WI38 (cell line): ENCODE measurements around the gene USP2.

ENCODE experiments used
- H3K4me3 ChIP-seq: 2 replicates; pipeline ENCODE4 v1.5.1; 2011; ENCODE audit warnings: low read depth, mild to moderate bottlenecking, control low read depth, low read length
- TF ChIP-seq, protein P1 (sequence below): IDR thresholded peaks from 2 replicates; pipeline ENCODE4 v1.5.1; 2012; ENCODE audit warnings: low read depth, mild to moderate bottlenecking, control low read depth, low read length

USP2 gene

DNA sequence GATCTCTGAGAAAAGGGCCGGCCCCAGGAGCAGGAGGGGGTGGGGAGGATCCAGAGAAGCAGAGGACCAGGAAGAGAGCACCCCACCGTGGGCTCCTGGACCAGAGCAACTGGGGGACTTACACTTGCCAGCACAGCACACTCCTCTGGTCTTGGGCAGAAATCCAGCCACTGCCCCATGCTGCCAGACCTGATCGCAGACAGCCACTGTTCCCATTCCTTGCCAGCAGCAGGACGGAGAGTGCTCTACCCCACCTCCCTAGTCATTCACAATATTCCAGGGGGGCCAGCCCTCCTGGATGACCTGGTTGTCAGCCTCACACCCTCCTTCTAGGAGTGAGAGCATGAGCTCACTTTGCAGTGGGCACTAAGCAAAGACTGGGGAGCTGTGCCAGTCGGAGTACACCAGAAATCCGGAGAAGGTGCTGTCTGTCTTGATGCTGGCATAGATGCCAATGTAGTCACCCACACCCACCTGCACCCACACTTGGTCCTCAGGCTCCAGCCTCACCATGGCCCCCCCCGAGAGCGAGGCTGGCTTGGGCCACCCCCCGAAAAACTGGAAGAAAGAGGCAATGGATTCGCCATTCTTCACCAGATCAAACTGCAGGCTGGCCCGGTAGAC lies 42.4 kb downstream of the USP2 start:
- peak overlapping the region; percentile 64 for H3K4me3 ChIP-seq
- TF ChIP-seq, protein P1, sequence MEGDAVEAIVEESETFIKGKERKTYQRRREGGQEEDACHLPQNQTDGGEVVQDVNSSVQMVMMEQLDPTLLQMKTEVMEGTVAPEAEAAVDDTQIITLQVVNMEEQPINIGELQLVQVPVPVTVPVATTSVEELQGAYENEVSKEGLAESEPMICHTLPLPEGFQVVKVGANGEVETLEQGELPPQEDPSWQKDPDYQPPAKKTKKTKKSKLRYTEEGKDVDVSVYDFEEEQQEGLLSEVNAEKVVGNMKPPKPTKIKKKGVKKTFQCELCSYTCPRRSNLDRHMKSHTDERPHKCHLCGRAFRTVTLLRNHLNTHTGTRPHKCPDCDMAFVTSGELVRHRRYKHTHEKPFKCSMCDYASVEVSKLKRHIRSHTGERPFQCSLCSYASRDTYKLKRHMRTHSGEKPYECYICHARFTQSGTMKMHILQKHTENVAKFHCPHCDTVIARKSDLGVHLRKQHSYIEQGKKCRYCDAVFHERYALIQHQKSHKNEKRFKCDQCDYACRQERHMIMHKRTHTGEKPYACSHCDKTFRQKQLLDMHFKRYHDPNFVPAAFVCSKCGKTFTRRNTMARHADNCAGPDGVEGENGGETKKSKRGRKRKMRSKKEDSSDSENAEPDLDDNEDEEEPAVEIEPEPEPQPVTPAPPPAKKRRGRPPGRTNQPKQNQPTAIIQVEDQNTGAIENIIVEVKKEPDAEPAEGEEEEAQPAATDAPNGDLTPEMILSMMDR: no peak

DNA sequence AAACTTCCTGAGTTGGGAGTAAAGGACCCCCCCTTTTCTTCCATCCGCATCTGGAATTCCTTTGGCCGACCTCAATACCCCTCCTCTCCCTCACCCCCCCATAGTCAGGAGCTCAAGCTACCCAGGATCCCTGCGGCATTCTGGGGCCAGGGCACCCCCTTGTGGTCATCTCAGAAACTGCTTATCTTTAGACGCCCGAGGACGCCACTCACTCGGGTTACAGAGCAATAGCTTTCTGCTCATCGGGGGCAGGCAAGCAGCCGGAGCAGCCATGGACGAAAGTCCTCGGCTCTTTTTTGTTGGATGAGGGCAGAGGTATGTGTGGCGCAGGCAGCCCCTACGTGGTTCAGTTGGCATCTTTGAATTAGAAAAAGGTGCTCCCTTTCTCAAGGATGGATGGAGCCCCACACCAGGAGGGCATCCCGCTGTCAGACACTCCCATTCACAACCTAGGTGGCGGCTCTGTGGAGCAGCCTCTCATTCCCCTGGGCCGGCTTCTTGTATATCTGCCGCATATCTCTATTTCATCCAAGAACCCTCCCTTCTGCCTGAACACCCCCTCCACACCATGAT lies 43.1 kb downstream of the USP2 start:
- H3K4me3 ChIP-seq: peak overlapping the region; percentile 64
- TF ChIP-seq, protein P1: peak; percentile 79

- H3K4me3 ChIP-seq: peak overlapping the region; percentile 64
- TF ChIP-seq, protein P1: no peak
These were observed 43.7 kb downstream of the USP2 start for GRCh38 chr11:119337581-119338317.

- TF ChIP-seq, protein P1: no peak
- H3K4me3 ChIP-seq: peak overlapping the region; percentile 64
These were observed 44.6 kb downstream of the USP2 start for GRCh38 chr11:119336744-119337469.

GRCh38 chr11:119335655-119336543 lies 45.6 kb downstream of the USP2 start:
- H3K4me3 ChIP-seq: 0 out of 2 replicates have a peak overlapping the region, but pooled peaks have one; percentile 89
- TF ChIP-seq, protein P1: no peak

GRCh38 chr11:119335091-119335654 lies 46.3 kb downstream of the USP2 start:
- peak overlapping the region; percentile 89 for H3K4me3 ChIP-seq
- TF ChIP-seq, protein P1: no peak
